ENCODE measurements around the gene KRTAP12-3.

- TF ChIP-seq FOXP2 (optimal IDR thresholded peaks at IDR 0.05; ENCODE audit: control extremely low read depth, extremely low read length, insufficient read depth) (no peak), EZH2 (IDR thresholded peaks at IDR 0.05) (no peak), POLR2AphosphoS5 (IDR thresholded peaks at IDR 0.05; ENCODE audit: borderline replicate concordance, low read depth, low read length) (no peak)
These were observed 14.2 kb downstream of the KRTAP12-3 start for GRCh38 chr21:44671911-44672310.

All from SK-N-MC (cell line).